ENCODE data around the gene ZNG1A.
A peak's percentile ranks its signal among the peaks of the same experiment; 100 is the strongest.
"Not testable (repeated sequence)": the region's sequence is repeated elsewhere in the genome, so short reads cannot be mapped to it uniquely, and the experiment has no call there.

ZNG1A gene

DNA sequence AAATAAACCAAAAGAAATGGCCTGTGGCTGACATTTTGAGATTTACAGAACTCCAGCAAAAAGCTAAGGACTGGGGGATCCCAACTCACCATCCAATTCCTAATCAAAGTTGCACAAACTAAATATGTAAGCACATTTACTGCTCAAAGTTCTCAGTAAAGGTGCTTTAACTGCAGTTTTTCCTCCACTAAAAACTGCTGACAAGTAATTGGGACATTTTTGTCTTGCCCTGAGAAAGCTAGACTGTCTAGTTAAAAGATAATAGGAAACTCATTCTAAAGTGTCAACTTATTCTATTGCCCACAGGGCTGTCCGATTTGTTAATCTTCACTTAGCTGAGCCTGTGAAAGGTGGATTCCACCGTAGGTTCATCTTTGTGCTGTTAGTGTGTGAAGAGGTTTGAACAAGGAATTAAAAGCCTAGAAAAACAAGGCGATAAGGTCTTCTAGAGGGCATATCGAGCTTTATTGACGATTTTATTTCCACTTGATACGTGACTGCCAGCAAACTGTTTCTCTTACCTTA is 36.8 kb upstream of the ZNG1A start:
- H3K4me1 ChIP-seq (ENCODE audit: control insufficient read depth, insufficient read depth, low read length), result peaks cover 5% of the 10 kb centered on the region; the same call in 1 of the 2 replicates
- H3K27me3 ChIP-seq (ENCODE audit: control insufficient read depth, insufficient read depth, low read length), result peaks cover 43% of the 10 kb centered on the region
- no peaks in the 10 kb centered on the region for H3K36me3 ChIP-seq (ENCODE audit: control insufficient read depth, insufficient read depth, low read length)
- H3K4me3 ChIP-seq (ENCODE audit: low read depth, low read length), result peak overlapping the region; percentile 89
- H3K9me3 ChIP-seq (ENCODE audit: control insufficient read depth, insufficient read depth, low read depth, low read length), result no peaks in the 10 kb centered on the region
- H3K27ac ChIP-seq (ENCODE audit: low read depth, low read length), result no peak overlapping the region
- no peak overlapping the region for H3K9ac ChIP-seq (ENCODE audit: low read length)

- Histone ChIP-seq H3K9ac (ENCODE audit: low read length) (peak within 1 kb of the TSS; percentile 85), H3K4me3 (ENCODE audit: low read depth, low read length) (peak within 1 kb of the TSS; percentile 89), H3K27ac (ENCODE audit: low read depth, low read length) (peak within 1 kb of the TSS; percentile 54; the same call in 1 of the 2 replicates), H3K36me3 (ENCODE audit: control insufficient read depth, insufficient read depth, low read length) (no peaks in the 10 kb centered on the region), H3K9me3 (ENCODE audit: control insufficient read depth, insufficient read depth, low read depth, low read length) (no peaks in the 10 kb centered on the region), H3K27me3 (ENCODE audit: control insufficient read depth, insufficient read depth, low read length) (peaks cover 43% of the 10 kb centered on the region), H3K4me1 (ENCODE audit: control insufficient read depth, insufficient read depth, low read length) (peaks cover 5% of the 10 kb centered on the region; the same call in 1 of the 2 replicates)
Measured at GRCh38 chr9:214648-215493, 36.0 kb upstream of the ZNG1A start, which contains the start of gene DOCK8. TSS of gene DOCK8 (plus strand) at chr9:214865. CDS start at chr9:214977, 112 bp downstream.

- peaks cover 5% of the 10 kb centered on the region; the same call in 1 of the 2 replicates for H3K4me1 ChIP-seq (ENCODE audit: control insufficient read depth, insufficient read depth, low read length)
- no peaks in the 10 kb centered on the region for H3K9me3 ChIP-seq (ENCODE audit: control insufficient read depth, insufficient read depth, low read depth, low read length)
- no peak overlapping the region for H3K27ac ChIP-seq (ENCODE audit: low read depth, low read length)
- no peaks in the 10 kb centered on the region for H3K36me3 ChIP-seq (ENCODE audit: control insufficient read depth, insufficient read depth, low read length)
- peak overlapping the region; percentile 85 for H3K9ac ChIP-seq (ENCODE audit: low read length)
- H3K4me3 ChIP-seq (ENCODE audit: low read depth, low read length), result peak overlapping the region; percentile 89
- H3K27me3 ChIP-seq (ENCODE audit: control insufficient read depth, insufficient read depth, low read length), result peaks cover 43% of the 10 kb centered on the region
Measured at GRCh38 chr9:214351-214647, 35.4 kb upstream of the ZNG1A start.

GRCh38 chr9:213901-214300 is 35.0 kb upstream of the ZNG1A start:
- not testable (repeated sequence) for H3K36me3 ChIP-seq (ENCODE audit: control insufficient read depth, insufficient read depth, low read length); H3K27ac ChIP-seq (ENCODE audit: low read depth, low read length); H3K4me1 ChIP-seq (ENCODE audit: control insufficient read depth, insufficient read depth, low read length); H3K9me3 ChIP-seq (ENCODE audit: control insufficient read depth, insufficient read depth, low read depth, low read length); H3K9ac ChIP-seq (ENCODE audit: low read length)
- peaks cover 43% of the 10 kb centered on the region for H3K27me3 ChIP-seq (ENCODE audit: control insufficient read depth, insufficient read depth, low read length)
- peak overlapping the region; percentile 89; the same call in 1 of the 2 replicates for H3K4me3 ChIP-seq (ENCODE audit: low read depth, low read length)

- peaks cover 5% of the 10 kb centered on the region; the same call in 1 of the 2 replicates for H3K4me1 ChIP-seq (ENCODE audit: control insufficient read depth, insufficient read depth, low read length)
- no peak overlapping the region for H3K9ac ChIP-seq (ENCODE audit: low read length)
- no peak overlapping the region for H3K27ac ChIP-seq (ENCODE audit: low read depth, low read length)
- H3K4me3 ChIP-seq (ENCODE audit: low read depth, low read length), result no peak overlapping the region
- H3K36me3 ChIP-seq (ENCODE audit: control insufficient read depth, insufficient read depth, low read length), result no peaks in the 10 kb centered on the region
- H3K9me3 ChIP-seq (ENCODE audit: control insufficient read depth, insufficient read depth, low read depth, low read length), result no peaks in the 10 kb centered on the region
- H3K27me3 ChIP-seq (ENCODE audit: control insufficient read depth, insufficient read depth, low read length), result peaks cover 43% of the 10 kb centered on the region
Measured at GRCh38 chr9:212297-212696, 33.4 kb upstream of the ZNG1A start.

- no peak overlapping the region for H3K4me3 ChIP-seq (ENCODE audit: low read depth, low read length)
- no peak overlapping the region for H3K27ac ChIP-seq (ENCODE audit: low read depth, low read length)
- peaks cover 36% of the 10 kb centered on the region for H3K27me3 ChIP-seq (ENCODE audit: control insufficient read depth, insufficient read depth, low read length)
Measured at GRCh38 chr9:211557-211956, 32.7 kb upstream of the ZNG1A start.

GRCh38 chr9:211036-211435 is 32.2 kb upstream of the ZNG1A start:
- Histone ChIP-seq H3K36me3 (ENCODE audit: control insufficient read depth, insufficient read depth, low read length) (no peaks in the 10 kb centered on the region), H3K4me3 (ENCODE audit: low read depth, low read length) (no peak overlapping the region), H3K9me3 (ENCODE audit: control insufficient read depth, insufficient read depth, low read depth, low read length) (no peaks in the 10 kb centered on the region), H3K9ac (ENCODE audit: low read length) (no peak overlapping the region), H3K27me3 (ENCODE audit: control insufficient read depth, insufficient read depth, low read length) (peaks cover 31% of the 10 kb centered on the region), H3K27ac (ENCODE audit: low read depth, low read length) (no peak overlapping the region), H3K4me1 (ENCODE audit: control insufficient read depth, insufficient read depth, low read length) (no peaks in the 10 kb centered on the region)

More at GRCh38 chr9:211557-211956, 32.7 kb upstream of the ZNG1A start:
- Histone ChIP-seq H3K36me3 (ENCODE audit: control insufficient read depth, insufficient read depth, low read length) (no peaks in the 10 kb centered on the region), H3K4me1 (ENCODE audit: control insufficient read depth, insufficient read depth, low read length) (no peaks in the 10 kb centered on the region), H3K9ac (ENCODE audit: low read length) (no peak overlapping the region), H3K9me3 (ENCODE audit: control insufficient read depth, insufficient read depth, low read depth, low read length) (no peaks in the 10 kb centered on the region)

- H3K9ac ChIP-seq (ENCODE audit: low read length), result no peak overlapping the region
- no peaks in the 10 kb centered on the region for H3K36me3 ChIP-seq (ENCODE audit: control insufficient read depth, insufficient read depth, low read length)
Measured at GRCh38 chr9:209143-209758, 30.4 kb upstream of the ZNG1A start.

GRCh38 chr9:206481-206880 is 27.6 kb upstream of the ZNG1A start:
- Histone ChIP-seq H3K9ac (ENCODE audit: low read length) (no peak overlapping the region), H3K27ac (ENCODE audit: low read depth, low read length) (no peak overlapping the region), H3K36me3 (ENCODE audit: control insufficient read depth, insufficient read depth, low read length) (no peaks in the 10 kb centered on the region), H3K9me3 (ENCODE audit: control insufficient read depth, insufficient read depth, low read depth, low read length) (no peaks in the 10 kb centered on the region), H3K4me3 (ENCODE audit: low read depth, low read length) (no peak overlapping the region), H3K4me1 (ENCODE audit: control insufficient read depth, insufficient read depth, low read length) (no peaks in the 10 kb centered on the region), H3K27me3 (ENCODE audit: control insufficient read depth, insufficient read depth, low read length) (no peaks in the 10 kb centered on the region)

More at GRCh38 chr9:209143-209758, 30.4 kb upstream of the ZNG1A start:
- Histone ChIP-seq H3K4me1 (ENCODE audit: control insufficient read depth, insufficient read depth, low read length) (no peaks in the 10 kb centered on the region), H3K27ac (ENCODE audit: low read depth, low read length) (no peak overlapping the region), H3K27me3 (ENCODE audit: control insufficient read depth, insufficient read depth, low read length) (peaks cover 14% of the 10 kb centered on the region), H3K9me3 (ENCODE audit: control insufficient read depth, insufficient read depth, low read depth, low read length) (no peaks in the 10 kb centered on the region), H3K4me3 (ENCODE audit: low read depth, low read length) (no peak overlapping the region)

- not testable (repeated sequence) for H3K36me3 ChIP-seq (ENCODE audit: control insufficient read depth, insufficient read depth, low read length); H3K4me1 ChIP-seq (ENCODE audit: control insufficient read depth, insufficient read depth, low read length); H3K9me3 ChIP-seq (ENCODE audit: control insufficient read depth, insufficient read depth, low read depth, low read length); H3K27ac ChIP-seq (ENCODE audit: low read depth, low read length); H3K9ac ChIP-seq (ENCODE audit: low read length); H3K27me3 ChIP-seq (ENCODE audit: control insufficient read depth, insufficient read depth, low read length); H3K4me3 ChIP-seq (ENCODE audit: low read depth, low read length)
Measured at GRCh38 chr9:199601-200000, 20.7 kb upstream of the ZNG1A start.

Data from HUES6 (cell line).